Endothelial cell of umbilical vein (primary cell): ENCODE data around the gene BMP2K. TPM values are rescaled to one million over a fixed set of nuclear protein-coding genes. Genes with fewer than 3 reads are reported as not detected.

Source experiments
- BruUV-seq: library from RNA; stranded (reverse); fragments of 400-500 nt; replicated peaks from 2 replicates; lab custom pipeline; 2021; lab: Mats Ljungman, UMichigan
- CTCF ChIA-PET: fragments of 300-600, 350-600 bp; sonication (Branson Sonifier 250); formaldehyde crosslinking; loops from one replicate; lab custom pipeline; 2021; ENCODE audit warnings: antibody characterized with exemption, inconsistent platforms; lab: Charles Lee
- POLR2A ChIA-PET: fragments of 300-600, 350-600 bp; sonication (Branson Sonifier 250); formaldehyde crosslinking; loops from one replicate; lab custom pipeline; 2021; ENCODE audit warnings: antibody characterized with exemption, inconsistent platforms; lab: Charles Lee
- DNase-seq: peaks from one replicate; pipeline ENCODE4 v3.0.0-alpha.2; 2011; ENCODE audit warnings: low read depth, low spot score
- FAIRE-seq: peaks from 2 replicates; lab custom pipeline; 2011; peaks lifted over from hg19 to GRCh38; lab: Jason Lieb, UNC
- H2AFZ ChIP-seq: 2 replicates; pipeline ENCODE4 v1.6.0; 2012; ENCODE audit warnings: low read depth, low read length, control low read depth, inconsistent platforms
- H3K27ac ChIP-seq: 2 replicates; pipeline ENCODE4 v1.5.1; 2011; ENCODE audit warnings: low read depth, mild to moderate bottlenecking, control low read depth, low read length, moderate library complexity; ENCODE audit not compliant: insufficient read depth
- H3K27me3 ChIP-seq, 2 experiments: 2 replicates each; pipeline versions ENCODE4 v1.6.0 to v1.6.1; 2011; ENCODE audit warnings: low read length in 2 of 2, mixed read lengths in 1 of 2; ENCODE audit not compliant: control insufficient read depth in 2 of 2, insufficient read depth in 2 of 2
- H3K36me3 ChIP-seq, 2 experiments: 2 replicates in 1 of 2; 3 replicates in 1 of 2; pipeline ENCODE4 v1.5.1; 2011; ENCODE audit warnings: low read length in 2 of 2, mild to moderate bottlenecking in 1 of 2, moderate library complexity in 1 of 2; ENCODE audit not compliant: control insufficient read depth in 2 of 2, insufficient read depth in 2 of 2; ENCODE audit errors: extremely low read depth in 1 of 2
- H3K4me1 ChIP-seq: 3 replicates; pipeline ENCODE4 v1.5.1; 2011; ENCODE audit warnings: mild to moderate bottlenecking, low read length; ENCODE audit not compliant: control insufficient read depth, insufficient read depth; ENCODE audit errors: extremely low read depth
- H3K4me2 ChIP-seq: 2 replicates; pipeline ENCODE4 v1.6.1; 2011; ENCODE audit warnings: low read length, control low read depth, mixed read lengths; ENCODE audit not compliant: insufficient read depth
- H3K4me3 ChIP-seq, 3 experiments: fragments of 200-600 bp in 1 of 3; sonication (generic), shearing (Covaris generic) in 1 of 3; replicated peaks in 1 of 3; 2 replicates each; pipeline ENCODE4 v1.5.1; 2011 to 2016; ENCODE audit warnings: control low read depth in 3 of 3, low read length in 3 of 3, mild to moderate bottlenecking in 2 of 3, inconsistent platforms in 1 of 3, low read depth in 1 of 3, moderate library complexity in 1 of 3; ENCODE audit not compliant: insufficient read depth in 1 of 3
- H3K79me2 ChIP-seq: 2 replicates; pipeline ENCODE4 v1.6.0; 2012; ENCODE audit warnings: low read length, inconsistent platforms; ENCODE audit not compliant: control insufficient read depth, insufficient read depth
- H3K9ac ChIP-seq: replicated peaks from 2 replicates; pipeline ENCODE3; 2011; ENCODE audit warnings: low read length, control low read depth; ENCODE audit not compliant: insufficient read depth; ENCODE audit errors: extremely low read depth
- H3K9me1 ChIP-seq: replicated peaks from 3 replicates; pipeline ENCODE4 v1.6.0; 2011; ENCODE audit warnings: mild to moderate bottlenecking, low read length; ENCODE audit not compliant: control insufficient read depth, insufficient read depth; ENCODE audit errors: extremely low read depth
- H3K9me3 ChIP-seq: replicated peaks from 2 replicates; pipeline ENCODE4 v1.5.1; 2012; ENCODE audit warnings: low read length, inconsistent platforms; ENCODE audit not compliant: control insufficient read depth, insufficient read depth
- H4K20me1 ChIP-seq: replicated peaks from 2 replicates; pipeline ENCODE3; 2011; ENCODE audit warnings: mild to moderate bottlenecking, low read length; ENCODE audit not compliant: control insufficient read depth, insufficient read depth; ENCODE audit errors: extremely low read depth
- CTCF ChIP-seq, 2 donors: IDR thresholded peaks; 1 replicate in 1 of 2; 2 replicates in 1 of 2; pipeline ENCODE4 v1.5.1; 2011; ENCODE audit warnings: low read length in 2 of 2, mild to moderate bottlenecking in 2 of 2, moderate library complexity in 2 of 2, control low read depth in 1 of 2, inconsistent platforms in 1 of 2, low read depth in 1 of 2; ENCODE audit not compliant: insufficient read depth in 1 of 2; ENCODE audit errors: extremely low read depth in 1 of 2
- EZH2 ChIP-seq: IDR thresholded peaks from 2 replicates; pipeline ENCODE4 v1.6.1; 2012; ENCODE audit warnings: borderline replicate concordance, low read depth, mild to moderate bottlenecking, moderate library complexity, low read length, inconsistent platforms; ENCODE audit not compliant: severe bottlenecking
- FOS ChIP-seq: IDR thresholded peaks from 2 replicates; pipeline ENCODE4 v1.6.1; 2011; ENCODE audit warnings: mild to moderate bottlenecking, low read length, moderate library complexity, borderline replicate concordance; ENCODE audit not compliant: insufficient read depth
- GATA2 ChIP-seq: IDR thresholded peaks from 2 replicates; pipeline ENCODE4 v1.7.0; 2011; ENCODE audit warnings: low read depth, mild to moderate bottlenecking, moderate library complexity, mixed read lengths, low read length; ENCODE audit not compliant: insufficient read length, insufficient read depth
- JUN ChIP-seq: IDR thresholded peaks from 2 replicates; pipeline ENCODE4 v1.6.1; 2011; ENCODE audit warnings: borderline replicate concordance, low read depth; ENCODE audit not compliant: insufficient read length, insufficient read depth
- MAX ChIP-seq: IDR thresholded peaks from 2 replicates; pipeline ENCODE4 v1.6.1; 2011; ENCODE audit not compliant: insufficient read depth, insufficient read length
- MYC ChIP-seq: IDR thresholded peaks from one replicate; pipeline ENCODE4 v1.6.1; 2011; ENCODE audit warnings: mild to moderate bottlenecking, low read depth, low read length
- POLR2A ChIP-seq: IDR thresholded peaks from 2 replicates; pipeline ENCODE4 v1.6.1; 2012; ENCODE audit warnings: low read depth, mild to moderate bottlenecking, control low read depth, low read length
- POLR2AphosphoS5 ChIP-seq: IDR thresholded peaks from 2 replicates; pipeline ENCODE4 v1.6.1; 2012; ENCODE audit warnings: low read depth, mild to moderate bottlenecking, control low read depth, low read length, moderate library complexity; ENCODE audit not compliant: insufficient read depth
- dilution Hi-C: fragments of 300-500 bp; cut with MboI; formaldehyde crosslinking; loops from one replicate; pipeline ENCODE4 v1.15.0; 2019; ENCODE audit warnings: low sequenced_read_pairs; ENCODE audit not compliant: extremely low pct_ligation_motif_present
- intact Hi-C: fragments of 100-400 bp; cut with micrococcal nuclease; formaldehyde crosslinking; loops from one replicate; pipeline ENCODE4 v1.10.0; 2022
- polyA plus RNA-seq, 4 experiments: library from polyadenylated mRNA; depleted of rRNA in 3 of 4; stranded (reverse) in 3 of 4; unstranded in 1 of 4; fragments of >200 nt; gene quantifications; 2 replicates each; pipeline versions ENCODE4 v1.2.1 to v1.2.3, GENCODE V29; 2011 to 2012; ENCODE audit warnings: missing spikeins in 1 of 4
- total RNA-seq: library from RNA; stranded (reverse); gene quantifications from 2 replicates; pipeline ENCODE4 v1.2.3, GENCODE V29; 2021

The BMP2K gene
- total and polyA plus RNA-seq, 2 donors (not counting 3 experiments of a cell fraction or from before 2014, with no cell fraction given): 16.1 to 37.9 TPM

- no peaks in the 10 kb centered on the region for H3K9me3 ChIP-seq
- ChIA-PET CTCF (no interaction called here), POLR2A (no interaction called here)
Observed at GRCh38 chr4:78772526-78773091, 3.5 kb upstream of the BMP2K start.

GRCh38 chr4:78774417-78774816 is 1.7 kb upstream of the BMP2K start:
- intact Hi-C loops: no loop called here
- dilution Hi-C loops: no loop called here
- FAIRE-seq: no peak
- Histone ChIP-seq H3K27me3 (no peaks in the 10 kb centered on the region), H3K36me3 (no peaks in the 10 kb centered on the region), H3K4me2 (no peak overlapping the region), H4K20me1 (peaks cover 3% of the 10 kb centered on the region), H3K9ac (no peak overlapping the region), H3K79me2 (peaks cover 30% of the 10 kb centered on the region), H3K27ac (no peak overlapping the region), H3K9me1 (no peaks in the 10 kb centered on the region), H3K9me3 (no peaks in the 10 kb centered on the region), H3K4me3 (no peak overlapping the region), H3K4me1 (peaks cover 34% of the 10 kb centered on the region), H2AFZ (no peak overlapping the region)
- ChIA-PET POLR2A (no interaction called here), CTCF (interaction anchor here (1.1 kb wide), 1 partner anchor 161 kb away, joined by 4 read pairs; no protein-coding TSS in a partner anchor)
- BruUV-seq: no TSS peak
- TF ChIP-seq CTCF (IDR thresholded peaks at IDR 0.05; ENCODE audit: extremely low read depth in 1 of 2, insufficient read depth in 1 of 2, low read depth in 1 of 2, low read length in 2 of 2) (no peak), MAX (no peak), EZH2 (no peak), GATA2 (no peak), POLR2AphosphoS5 (no peak), MYC (no peak), JUN (no peak), POLR2A (no peak), FOS (no peak)
- DNase-seq: no peak

More at GRCh38 chr4:78772526-78773091, 3.5 kb upstream of the BMP2K start:
- peaks cover 3% of the 10 kb centered on the region for H4K20me1 ChIP-seq
- DNase-seq (no peak), FAIRE-seq (no peak)
- peaks cover 12% of the 10 kb centered on the region for H3K79me2 ChIP-seq
- no peak overlapping the region for H3K4me3 ChIP-seq
- no peak for TF ChIP-seq JUN
- no peak overlapping the region for H3K4me2 ChIP-seq
- no peak overlapping the region for H3K9ac ChIP-seq
- H2AFZ ChIP-seq: no peak overlapping the region
- no peaks in the 10 kb centered on the region for H3K36me3 ChIP-seq
- dilution Hi-C loops (no loop called here), intact Hi-C loops (no loop called here)
- H3K27me3 ChIP-seq: no peaks in the 10 kb centered on the region
- H3K4me1 ChIP-seq: peaks cover 34% of the 10 kb centered on the region
- BruUV-seq: no TSS peak
- H3K9me1 ChIP-seq: no peaks in the 10 kb centered on the region
- no peak overlapping the region for H3K27ac ChIP-seq
